Left colon (tissue), 2 donors: ENCODE data around the gene CAB39. TPM values are rescaled to one million over a fixed set of nuclear protein-coding genes. Genes with fewer than 3 reads are reported as not detected.
A peak's percentile ranks its signal among the peaks of the same experiment; 100 is the strongest.

ENCODE experiments used
- ATAC-seq: fragments of 200-7000 bp; cut with Tn5 transposase; one replicate; pipeline ENCODE4 v1.9.1; 2020; ENCODE audit warnings: mild to moderate bottlenecking, moderate library complexity
- DNase-seq, 2 donors: peaks; one replicate each; pipeline ENCODE4 v3.0.0-alpha.2; 2020
- intact Hi-C, 2 donors: fragments of 100-400 bp; cut with DNase I in 1 of 2; cut with micrococcal nuclease in 1 of 2; formaldehyde crosslinking; loops; one replicate each; pipeline versions ENCODE4 v1.11.2 to v1.14.0; 2022; cut with DNase I, micrococcal nuclease
- total RNA-seq, 2 donors: library from RNA; stranded (reverse); fragmentation: NEBNext Ultra II Directional; extraction: Animal tissue kit (Norgen Biotek cat#: 25700); gene quantifications; one replicate each; pipeline ENCODE4 v1.2.1, GENCODE V29; 2021
- donor health status: DM: no; HTN: no; CAD: no.
- donor health status: DM: yes; HTN: yes; CAD: no.

The CAB39 gene
- total RNA-seq, 2 donors from 2014 or later = 116 to 143 TPM

GRCh38 chr2:230770804-230771203, 58.2 kb downstream of the CAB39 start:
- no peak for DNase-seq
- no peak for ATAC-seq
- intact Hi-C loops = no loop called here

- intact Hi-C loops = no loop called here
- ATAC-seq (no peak), DNase-seq (no peak)
Measured at GRCh38 chr2:230772156-230772555, 59.5 kb downstream of the CAB39 start.

- ATAC-seq (no peak), DNase-seq (no peak)
- intact Hi-C loops = no loop called here
Measured at GRCh38 chr2:230773039-230773773, 60.6 kb downstream of the CAB39 start.

- intact Hi-C loops = no loop called here
- DNase-seq = no peak
- ATAC-seq = peak; percentile 49
Measured at GRCh38 chr2:230774348-230774951, 61.8 kb downstream of the CAB39 start.

GRCh38 chr2:230775737-230776136, 63.1 kb downstream of the CAB39 start:
- ATAC-seq (no peak), DNase-seq (no peak)
- intact Hi-C loops = no loop called here

- ATAC-seq (no peak), DNase-seq (no peak)
- intact Hi-C loops = no loop called here
Measured at GRCh38 chr2:230777721-230778120, 65.1 kb downstream of the CAB39 start.

- intact Hi-C loops = no loop called here
- ATAC-seq (no peak), DNase-seq (no peak)
Measured at GRCh38 chr2:230778350-230779063, 65.9 kb downstream of the CAB39 start.

GRCh38 chr2:230779126-230779525, 66.5 kb downstream of the CAB39 start:
- DNase-seq (no peak), ATAC-seq (peak; percentile 26)
- intact Hi-C loops = no loop called here

- intact Hi-C loops = no loop called here
- DNase-seq (no peak), ATAC-seq (no peak)
Measured at GRCh38 chr2:230779607-230780006, 67.0 kb downstream of the CAB39 start.

GRCh38 chr2:230781130-230781797, 68.6 kb downstream of the CAB39 start:
- ATAC-seq (peak; percentile 53), DNase-seq (no peak)
- intact Hi-C loops = no loop called here

- DNase-seq (no peak), ATAC-seq (no peak)
- intact Hi-C loops = no loop called here
Measured at GRCh38 chr2:230783101-230783500, 70.5 kb downstream of the CAB39 start.

GRCh38 chr2:230784795-230785194, 72.2 kb downstream of the CAB39 start:
- DNase-seq = no peak
- ATAC-seq = no peak
- intact Hi-C loops = no loop called here

- intact Hi-C loops = no loop called here
- ATAC-seq (no peak), DNase-seq (no peak)
Measured at GRCh38 chr2:230785346-230785745, 72.7 kb downstream of the CAB39 start.

- ATAC-seq (no peak), DNase-seq (no peak)
- intact Hi-C loops = no loop called here
Measured at GRCh38 chr2:230787101-230787500, 74.5 kb downstream of the CAB39 start.

- no peak for DNase-seq
- intact Hi-C loops = no loop called here
- ATAC-seq = no peak
Measured at GRCh38 chr2:230788554-230789175, 76.0 kb downstream of the CAB39 start.

- intact Hi-C loops = loop anchor here in 1 of 2 donors (10.0 kb wide), 1 partner anchor 76 kb away; the partner anchor contains the start of gene CAB39
- no peak for ATAC-seq
- no peak for DNase-seq
Measured at GRCh38 chr2:230790981-230791380, 78.3 kb downstream of the CAB39 start.

- DNase-seq = peak; percentile 36 to 71
- intact Hi-C loops = loop anchor here in 1 of 2 donors (10.0 kb wide), 1 partner anchor 79 kb away; the partner anchor contains the start of gene CAB39
- ATAC-seq = peak; percentile 45
Measured at GRCh38 chr2:230793572-230794359, 81.1 kb downstream of the CAB39 start.

GRCh38 chr2:230794497-230794896, 81.9 kb downstream of the CAB39 start:
- no peak for ATAC-seq
- DNase-seq = peak in 1 of 2 donors; percentile 30
- intact Hi-C loops = loop anchor here in 1 of 2 donors (10.0 kb wide), 1 partner anchor 80 kb away; the partner anchor contains the start of gene CAB39
